Superior temporal gyrus (tissue), 1 donor: ENCODE results near the gene RAB3C.
"Not testable (repeated sequence)": the region's sequence is repeated elsewhere in the genome, so short reads cannot be mapped to it uniquely, and the experiment has no call there.

Source experiments
- DNase-seq: peaks from one replicate; pipeline ENCODE4 v3.0.0-alpha.2; 2016; ENCODE audit errors: extremely low spot score

The RAB3C gene

GRCh38 chr5:58582803-58583491 is at the start of gene RAB3C:
Gene RAB3C (plus strand): TSS chr5:58583075. CDS start chr5:58583209, 134 bp downstream.
- peak; percentile 95 for DNase-seq

GRCh38 chr5:58541935-58542334 is 40.9 kb upstream of the RAB3C start:
- DNase-seq: not testable (repeated sequence)

- no peak for DNase-seq
Measured at GRCh38 chr5:58542709-58543108, 40.2 kb upstream of the RAB3C start.

GRCh38 chr5:58543723-58544122 is 39.2 kb upstream of the RAB3C start:
- no peak for DNase-seq

- DNase-seq: no peak
Measured at GRCh38 chr5:58544195-58544594, 38.7 kb upstream of the RAB3C start.

GRCh38 chr5:58544926-58545325 is 37.9 kb upstream of the RAB3C start:
- no peak for DNase-seq

GRCh38 chr5:58545912-58546311 is 37.0 kb upstream of the RAB3C start:
- no peak for DNase-seq

- no peak for DNase-seq
Measured at GRCh38 chr5:58548068-58548467, 34.8 kb upstream of the RAB3C start.

GRCh38 chr5:58551492-58551891 is 31.4 kb upstream of the RAB3C start:
- DNase-seq: no peak

GRCh38 chr5:58557665-58558338 is 25.1 kb upstream of the RAB3C start:
- DNase-seq: not testable (repeated sequence)

- DNase-seq: not testable (repeated sequence)
Measured at GRCh38 chr5:58563016-58563700, 19.7 kb upstream of the RAB3C start.

GRCh38 chr5:58564043-58564832 is 18.6 kb upstream of the RAB3C start:
- DNase-seq: not testable (repeated sequence)

GRCh38 chr5:58565033-58565432 is 17.8 kb upstream of the RAB3C start:
- no peak for DNase-seq

GRCh38 chr5:58571501-58571900 is 11.4 kb upstream of the RAB3C start:
- no peak for DNase-seq

- DNase-seq: not testable (repeated sequence)
Measured at GRCh38 chr5:58572973-58573372, 9.9 kb upstream of the RAB3C start.

- no peak for DNase-seq
Measured at GRCh38 chr5:58579781-58580180, 3.1 kb upstream of the RAB3C start.

- no peak for DNase-seq
Measured at GRCh38 chr5:58582019-58582802, 664 bp upstream of the RAB3C start.

- DNase-seq: no peak
Measured at GRCh38 chr5:58595952-58596351, 13.1 kb downstream of the RAB3C start.

- DNase-seq: no peak
Measured at GRCh38 chr5:58598440-58598839, 15.6 kb downstream of the RAB3C start.

- DNase-seq: no peak
Measured at GRCh38 chr5:58599217-58599616, 16.3 kb downstream of the RAB3C start.

GRCh38 chr5:58600613-58601012 is 17.7 kb downstream of the RAB3C start:
- DNase-seq: not testable (repeated sequence)
